Trophoblast cell (in vitro differentiated cells and primary cell): ENCODE measurements around the gene MT1B.

Experiments
- DNase-seq, 2 donors: peaks; one replicate each; pipeline ENCODE4 v3.0.0-alpha.2; 2016
- H2AFZ ChIP-seq: 2 replicates; pipeline ENCODE4 v1.6.1; 2013; ENCODE audit warnings: low read length, moderate library complexity, mild to moderate bottlenecking; ENCODE audit not compliant: insufficient read depth, poor library complexity
- H2AK5ac ChIP-seq: 2 replicates; pipeline ENCODE4 v1.6.1; 2013; ENCODE audit warnings: mild to moderate bottlenecking, low read length
- H2BK120ac ChIP-seq: 2 replicates; pipeline ENCODE4 v1.6.1; 2013; ENCODE audit warnings: low read length, mild to moderate bottlenecking, moderate library complexity; ENCODE audit not compliant: insufficient read depth, poor library complexity
- H2BK12ac ChIP-seq: 2 replicates; pipeline ENCODE4 v1.6.1; 2013; ENCODE audit warnings: mild to moderate bottlenecking, low read length, moderate library complexity
- H2BK5ac ChIP-seq: 2 replicates; pipeline ENCODE4 v1.6.1; 2013; ENCODE audit warnings: low read length, low read depth, moderate library complexity, mild to moderate bottlenecking; ENCODE audit not compliant: poor library complexity
- H3K14ac ChIP-seq: 2 replicates; pipeline ENCODE4 v1.6.1; 2013; ENCODE audit warnings: mild to moderate bottlenecking, low read length
- H3K18ac ChIP-seq: 2 replicates; pipeline ENCODE4 v1.6.1; 2013; ENCODE audit warnings: mild to moderate bottlenecking, low read length
- H3K23ac ChIP-seq: 2 replicates; pipeline ENCODE4 v1.6.1; 2013; ENCODE audit warnings: low read length
- H3K27ac ChIP-seq: 2 replicates; pipeline ENCODE4 v1.5.1; 2013; ENCODE audit warnings: low read depth, mild to moderate bottlenecking, inconsistent platforms, low read length, moderate library complexity
- H3K27me3 ChIP-seq: 2 replicates; pipeline ENCODE4 v1.6.1; 2013; ENCODE audit warnings: inconsistent platforms, mild to moderate bottlenecking, low read length, moderate library complexity; ENCODE audit not compliant: insufficient read depth
- H3K36me3 ChIP-seq, 2 experiments: 1 replicate in 1 of 2; 2 replicates in 1 of 2; pipeline ENCODE4 v1.6.1; 2013; ENCODE audit warnings: low read length in 2 of 2, mild to moderate bottlenecking in 2 of 2, moderate library complexity in 1 of 2; ENCODE audit not compliant: insufficient read depth in 2 of 2, control insufficient read depth in 1 of 2
- H3K4ac ChIP-seq: 2 replicates; pipeline ENCODE4 v1.6.1; 2013; ENCODE audit warnings: low read depth, mild to moderate bottlenecking, low read length, moderate library complexity
- H3K4me1 ChIP-seq, 2 experiments: 1 replicate in 1 of 2; 2 replicates in 1 of 2; pipeline ENCODE4 v1.6.1; 2013; ENCODE audit warnings: low read length in 2 of 2, mild to moderate bottlenecking in 2 of 2, moderate library complexity in 1 of 2; ENCODE audit not compliant: insufficient read depth in 2 of 2, control insufficient read depth in 1 of 2
- H3K4me2 ChIP-seq: 2 replicates; pipeline ENCODE4 v1.6.1; 2013; ENCODE audit warnings: inconsistent platforms, mild to moderate bottlenecking, low read length, moderate library complexity
- H3K4me3 ChIP-seq: 2 replicates; pipeline ENCODE4 v1.5.1; 2013; ENCODE audit warnings: mild to moderate bottlenecking, low read depth, low read length, inconsistent platforms
- H3K79me1 ChIP-seq: one replicate; pipeline ENCODE4 v1.6.1; 2013; ENCODE audit warnings: low read length
- H3K79me2 ChIP-seq: 2 replicates; pipeline ENCODE4 v1.6.1; 2013; ENCODE audit warnings: low read length, mild to moderate bottlenecking; ENCODE audit not compliant: control insufficient read depth, insufficient read depth, poor library complexity
- H3K9ac ChIP-seq: 2 replicates; pipeline ENCODE4 v1.6.1; 2013; ENCODE audit warnings: mild to moderate bottlenecking, low read length
- H3K9me3 ChIP-seq: 2 replicates; pipeline ENCODE4 v1.6.1; 2013; ENCODE audit warnings: low read depth, mild to moderate bottlenecking, control low read depth, inconsistent platforms, low read length; ENCODE audit not compliant: insufficient read depth
- H4K12ac ChIP-seq: 2 replicates; pipeline ENCODE4 v1.6.1; 2013; ENCODE audit warnings: low read depth, mild to moderate bottlenecking, low read length, moderate library complexity
- H4K8ac ChIP-seq: 2 replicates; pipeline ENCODE4 v1.6.1; 2013; ENCODE audit warnings: low read depth, mild to moderate bottlenecking, low read length, moderate library complexity
- H4K91ac ChIP-seq: one replicate; pipeline ENCODE4 v1.6.1; 2013; ENCODE audit warnings: low read depth, mild to moderate bottlenecking, low read length, moderate library complexity
- WGBS: extraction: QIAGEN DNeasy Blood & Tissue Kit; methylation state at CpG from one replicate; pipeline ENCODE4 v1.1.7; 2013; ENCODE audit warnings: missing lambda C conversion rate; ENCODE audit not compliant: insufficient read length, insufficient coverage; ENCODE audit errors: extremely low coverage; 5-methylcytosine and 5-hydroxymethylcytosine counted together

The MT1B gene

DNA sequence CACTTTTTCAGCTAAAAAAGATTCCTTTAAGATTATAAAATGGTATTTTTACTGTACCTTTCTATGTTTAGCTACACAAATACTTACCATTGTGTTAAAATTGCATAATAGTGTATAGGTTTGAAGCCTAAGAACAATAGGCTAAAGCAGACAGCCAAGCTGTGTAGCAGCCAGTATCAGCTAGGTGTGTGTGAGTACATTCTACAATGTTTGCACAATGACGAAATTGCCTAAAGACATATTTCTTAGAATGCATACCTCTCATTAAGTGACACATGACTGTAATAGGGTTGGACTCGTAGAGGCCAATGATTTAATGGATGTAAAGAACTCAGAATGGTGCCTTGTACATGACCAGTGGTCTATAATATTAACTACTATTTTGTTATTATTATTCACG, 1.9 kb upstream of the MT1B start:
- Histone ChIP-seq H4K12ac (no peak overlapping the region), H3K27ac (no peak overlapping the region), H3K79me2 (no peaks in the 10 kb centered on the region), H3K79me1 (no peaks in the 10 kb centered on the region), H3K4me1 (no peaks in the 10 kb centered on the region), H2AK5ac (no peak overlapping the region), H3K23ac (no peak overlapping the region), H3K27me3 (peaks cover 28% of the 10 kb centered on the region), H3K14ac (no peak overlapping the region), H3K18ac (no peak overlapping the region), H3K9ac (no peak overlapping the region), H3K4ac (no peak overlapping the region), H2BK12ac (no peak overlapping the region), H2BK5ac (no peak overlapping the region), H3K9me3 (no peaks in the 10 kb centered on the region), H2BK120ac (no peak overlapping the region), H4K91ac (no peak overlapping the region), H4K8ac (no peak overlapping the region), H2AFZ (no peak overlapping the region), H3K4me2 (no peak overlapping the region), H3K4me3 (no peak overlapping the region), H3K36me3 (no peaks in the 10 kb centered on the region)
- no CpG with 5 or more reads among the region's 3 CpGs for WGBS
- peak; percentile 69 to 97 for DNase-seq

DNA sequence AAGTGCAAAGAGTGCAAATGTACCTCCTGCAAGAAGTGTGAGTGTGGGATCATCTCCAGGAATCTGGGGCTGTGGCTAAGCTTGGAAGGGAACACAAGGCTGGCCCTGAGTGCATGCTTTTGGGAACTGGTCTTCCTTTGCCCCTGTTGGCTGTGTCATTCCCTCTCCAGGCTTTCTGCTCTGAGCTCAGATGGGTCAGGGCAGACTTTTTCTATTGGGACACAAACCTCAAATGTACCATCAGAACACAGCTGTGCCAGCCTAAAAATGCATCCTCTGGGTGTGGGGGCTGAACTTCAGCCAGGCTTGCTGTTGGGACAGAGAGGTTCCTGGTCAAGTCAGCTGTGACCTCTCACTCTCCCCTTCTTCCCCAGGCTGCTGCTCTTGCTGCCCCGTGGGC, 914 bp downstream of the MT1B start:
- H3K4me3 ChIP-seq: no peak overlapping the region
- H3K4ac ChIP-seq: no peak overlapping the region
- no peaks in the 10 kb centered on the region for H3K79me2 ChIP-seq
- H3K14ac ChIP-seq: no peak overlapping the region
- H4K91ac ChIP-seq: no peak overlapping the region
- no peaks in the 10 kb centered on the region for H3K36me3 ChIP-seq
- no peak for DNase-seq
- peaks cover under 1% of the 10 kb centered on the region for H3K79me1 ChIP-seq
- no peak overlapping the region for H3K4me2 ChIP-seq
- H2AFZ ChIP-seq: no peak overlapping the region
- H3K18ac ChIP-seq: no peak overlapping the region
- no CpG with 5 or more reads among the region's 1 CpG for WGBS
- peaks cover 18% of the 10 kb centered on the region for H3K27me3 ChIP-seq
- H2BK12ac ChIP-seq: no peak overlapping the region
- H3K27ac ChIP-seq: no peak overlapping the region
- H3K9me3 ChIP-seq: peaks cover 2% of the 10 kb centered on the region
- no peak overlapping the region for H4K12ac ChIP-seq
- H3K23ac ChIP-seq: no peak overlapping the region
- H2BK120ac ChIP-seq: no peak overlapping the region
- H3K9ac ChIP-seq: no peak overlapping the region
- H3K4me1 ChIP-seq: peaks cover 3% of the 10 kb centered on the region in 2 experiments
- H2AK5ac ChIP-seq: no peak overlapping the region
- no peak overlapping the region for H2BK5ac ChIP-seq
- no peak overlapping the region for H4K8ac ChIP-seq

- H2BK120ac ChIP-seq: no peak overlapping the region
- H3K36me3 ChIP-seq: no peaks in the 10 kb centered on the region
- H3K27me3 ChIP-seq: peaks cover 16% of the 10 kb centered on the region
- H3K79me1 ChIP-seq: peaks cover 2% of the 10 kb centered on the region
- no peak overlapping the region for H3K4ac ChIP-seq
- H3K9me3 ChIP-seq: peaks cover 2% of the 10 kb centered on the region
- H4K91ac ChIP-seq: no peak overlapping the region
- H2BK5ac ChIP-seq: no peak overlapping the region
- WGBS: no CpG with 5 or more reads among the region's 7 CpGs
- no peaks in the 10 kb centered on the region for H3K79me2 ChIP-seq
- no peak overlapping the region for H4K8ac ChIP-seq
- no peak overlapping the region for H3K18ac ChIP-seq
- DNase-seq: no peak
- peaks cover 7 to 8% of the 10 kb centered on the region in 2 experiments for H3K4me1 ChIP-seq
- no peak overlapping the region for H2AK5ac ChIP-seq
- H3K4me2 ChIP-seq: no peak overlapping the region
- no peak overlapping the region for H3K14ac ChIP-seq
- H3K9ac ChIP-seq: no peak overlapping the region
- H2AFZ ChIP-seq: no peak overlapping the region
- H3K4me3 ChIP-seq: no peak overlapping the region
- H2BK12ac ChIP-seq: no peak overlapping the region
- no peak overlapping the region for H4K12ac ChIP-seq
- H3K27ac ChIP-seq: no peak overlapping the region
- H3K23ac ChIP-seq: no peak overlapping the region
These were observed 1.5 kb downstream of the MT1B start for GRCh38 chr16:56653218-56653617.

DNA sequence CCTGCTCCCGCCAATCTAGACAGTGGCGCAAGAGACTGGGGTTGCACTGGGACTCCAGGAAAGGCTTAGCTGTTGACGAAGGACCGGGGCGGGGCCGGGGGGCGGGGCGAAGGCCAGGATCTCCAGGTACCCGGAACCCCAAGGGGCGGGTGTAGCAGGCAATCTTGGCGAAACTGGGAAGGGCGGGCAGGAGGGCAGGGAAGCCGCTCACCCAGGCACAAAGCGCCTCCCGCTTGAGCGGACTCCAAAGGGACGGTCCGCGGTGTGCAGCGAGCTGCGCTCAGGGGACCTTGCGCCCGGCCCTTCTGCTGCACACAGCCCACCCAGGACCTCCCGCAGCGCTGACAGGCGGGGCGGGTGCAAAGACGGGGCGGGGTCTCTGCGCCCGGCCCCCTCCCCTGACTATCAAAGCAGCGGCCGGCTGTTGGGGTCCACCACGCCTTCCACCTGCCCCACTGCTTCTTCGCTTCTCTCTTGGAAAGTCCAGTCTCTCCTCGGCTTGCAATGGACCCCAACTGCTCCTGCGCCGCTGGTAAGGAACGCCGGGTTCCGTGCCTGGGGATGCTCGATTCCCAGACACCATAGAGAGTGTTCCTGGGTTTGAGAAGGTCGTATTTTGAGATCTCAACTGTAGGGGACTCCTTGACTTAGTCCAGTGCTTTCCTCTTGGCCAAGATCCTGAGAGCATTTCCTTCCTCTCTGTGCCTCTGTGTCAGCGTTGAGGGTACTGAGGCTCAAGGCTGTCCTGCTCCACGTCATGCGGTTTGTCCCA, 6.1 kb downstream of the MT1B start, which contains the start of gene MT1F:
Gene MT1F, plus strand, starts transcription at position 405 of the 772 bp plus-strand sequence. Its CDS starts 100 bp downstream, at position 505.
- no peaks in the 10 kb centered on the region for H3K79me2 ChIP-seq
- H3K4me3 ChIP-seq: peak within 1 kb of the TSS; percentile 75
- peaks cover 8 to 10% of the 10 kb centered on the region in 2 experiments for H3K4me1 ChIP-seq
- DNase-seq: peak; percentile 73 to 75
- peak within 1 kb of the TSS; percentile 27 for H4K12ac ChIP-seq
- H2AFZ ChIP-seq: peak within 1 kb of the TSS; percentile 76
- H3K9ac ChIP-seq: no peak within 1 kb of the TSS
- peak within 1 kb of the TSS; percentile 42 for H4K91ac ChIP-seq
- H2BK120ac ChIP-seq: no peak within 1 kb of the TSS
- H3K27ac ChIP-seq: no peak within 1 kb of the TSS
- H3K36me3 ChIP-seq: no peaks in the 10 kb centered on the region
- H3K18ac ChIP-seq: no peak within 1 kb of the TSS
- no peak within 1 kb of the TSS for H3K4ac ChIP-seq
- H2AK5ac ChIP-seq: no peak within 1 kb of the TSS
- H2BK5ac ChIP-seq: no peak within 1 kb of the TSS
- peaks cover 2% of the 10 kb centered on the region for H3K9me3 ChIP-seq
- H2BK12ac ChIP-seq: no peak within 1 kb of the TSS
- WGBS: no CpG with 5 or more reads among the region's 46 CpGs
- peak within 1 kb of the TSS; percentile 80 for H4K8ac ChIP-seq
- peaks cover 2% of the 10 kb centered on the region for H3K79me1 ChIP-seq
- peaks cover 23% of the 10 kb centered on the region for H3K27me3 ChIP-seq
- H3K4me2 ChIP-seq: peak within 1 kb of the TSS; percentile 70
- H3K14ac ChIP-seq: no peak within 1 kb of the TSS
- peak within 1 kb of the TSS; percentile 55 for H3K23ac ChIP-seq
